ENCODE results near the gene AADAC.
"Not testable (repeated sequence)": the region's sequence is repeated elsewhere in the genome, so short reads cannot be mapped to it uniquely, and the experiment has no call there.

The AADAC gene, protein sequence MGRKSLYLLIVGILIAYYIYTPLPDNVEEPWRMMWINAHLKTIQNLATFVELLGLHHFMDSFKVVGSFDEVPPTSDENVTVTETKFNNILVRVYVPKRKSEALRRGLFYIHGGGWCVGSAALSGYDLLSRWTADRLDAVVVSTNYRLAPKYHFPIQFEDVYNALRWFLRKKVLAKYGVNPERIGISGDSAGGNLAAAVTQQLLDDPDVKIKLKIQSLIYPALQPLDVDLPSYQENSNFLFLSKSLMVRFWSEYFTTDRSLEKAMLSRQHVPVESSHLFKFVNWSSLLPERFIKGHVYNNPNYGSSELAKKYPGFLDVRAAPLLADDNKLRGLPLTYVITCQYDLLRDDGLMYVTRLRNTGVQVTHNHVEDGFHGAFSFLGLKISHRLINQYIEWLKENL

DNA sequence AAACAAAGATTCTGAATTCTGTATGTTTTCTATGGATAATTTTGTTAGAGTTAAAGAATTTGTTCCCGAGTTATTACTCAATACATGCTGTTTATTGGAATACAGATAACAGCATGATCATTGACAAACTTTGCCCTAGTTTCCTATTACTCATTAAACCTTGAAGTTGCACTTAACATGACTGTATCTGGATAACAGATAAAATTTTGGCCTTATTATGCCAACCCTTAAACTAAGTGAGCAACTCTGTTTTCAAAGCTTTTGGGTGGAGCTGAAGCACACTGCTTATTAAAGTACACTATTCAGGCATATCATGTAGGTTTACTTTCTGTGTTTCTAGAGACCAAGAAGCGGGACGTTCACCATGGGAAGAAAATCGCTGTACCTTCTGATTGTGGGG is at the start of gene AADAC:
TSS of gene AADAC (plus strand) at position 318 of the 400 bp plus-strand sequence. CDS start at position 365, 47 bp downstream.
- no peak for DNase-seq

GRCh38 chr3:151764699-151765098 is 49.2 kb upstream of the AADAC start:
- not testable (repeated sequence) for DNase-seq

- DNase-seq: no peak
Measured at GRCh38 chr3:151765685-151766084, 48.2 kb upstream of the AADAC start.

DNA sequence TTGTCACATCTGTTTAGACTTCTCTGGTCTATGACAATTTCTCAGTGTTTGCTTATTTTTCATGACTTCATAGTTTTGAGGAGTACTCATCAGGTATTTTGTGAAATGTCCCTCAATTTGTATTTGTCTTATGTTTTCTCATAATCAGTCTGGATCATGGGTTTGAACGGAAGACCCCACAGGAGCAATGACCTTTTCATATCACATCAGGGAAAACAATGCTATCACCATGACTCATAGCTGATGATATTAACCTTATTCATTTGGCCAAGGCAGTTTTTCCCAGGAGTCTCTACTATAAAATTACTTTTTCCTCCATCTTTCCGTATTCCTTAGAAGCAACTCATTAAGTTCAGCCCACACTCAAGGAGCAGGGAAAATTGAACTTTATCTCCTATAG is 47.5 kb upstream of the AADAC start:
- DNase-seq: peak; percentile 11

GRCh38 chr3:151768393-151768930 is 45.5 kb upstream of the AADAC start:
- no peak for DNase-seq

- DNase-seq: no peak
Measured at GRCh38 chr3:151769175-151769574, 44.7 kb upstream of the AADAC start.

DNA sequence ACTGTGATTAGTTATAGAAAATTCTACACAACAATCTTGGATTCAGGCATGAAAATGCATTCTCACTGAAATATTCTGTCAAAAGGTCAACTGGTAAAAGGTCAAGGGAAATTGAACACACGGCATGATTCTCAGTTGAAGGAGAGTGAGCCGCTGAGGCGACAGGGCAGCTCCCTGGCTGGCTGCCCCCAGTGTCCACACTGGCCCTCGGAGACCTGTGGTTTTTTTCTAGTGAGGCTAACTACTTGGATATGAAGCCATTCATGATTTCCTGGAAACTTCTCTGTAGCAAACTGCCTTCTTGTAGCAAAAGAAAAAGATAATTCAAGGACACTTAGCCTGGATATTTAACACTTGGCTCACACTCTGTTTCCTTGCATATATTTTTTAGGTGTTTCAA is 43.0 kb upstream of the AADAC start:
- DNase-seq: no peak

- DNase-seq: no peak
Measured at GRCh38 chr3:151772825-151773480, 41.0 kb upstream of the AADAC start.

- DNase-seq: no peak
Measured at GRCh38 chr3:151774235-151774634, 39.7 kb upstream of the AADAC start.

DNA sequence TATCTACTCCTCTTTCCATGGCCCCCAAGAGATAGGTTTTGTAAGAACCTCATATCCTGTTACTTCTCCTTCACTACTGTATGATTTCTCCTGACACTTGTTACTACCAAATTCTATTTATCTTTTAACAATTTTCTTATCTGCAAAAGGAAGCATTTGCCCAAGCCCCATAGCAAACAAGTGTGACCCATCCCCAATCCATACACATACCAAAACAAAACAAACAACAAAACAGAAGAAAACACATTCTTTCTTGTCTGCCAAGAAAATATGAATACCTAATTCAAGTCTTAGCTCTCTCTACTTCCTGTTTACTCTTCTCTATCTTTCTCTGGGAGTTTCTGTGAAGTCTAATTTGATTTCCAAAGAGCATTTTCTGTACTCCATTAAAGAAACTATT is 39.0 kb upstream of the AADAC start:
- no peak for DNase-seq

DNA sequence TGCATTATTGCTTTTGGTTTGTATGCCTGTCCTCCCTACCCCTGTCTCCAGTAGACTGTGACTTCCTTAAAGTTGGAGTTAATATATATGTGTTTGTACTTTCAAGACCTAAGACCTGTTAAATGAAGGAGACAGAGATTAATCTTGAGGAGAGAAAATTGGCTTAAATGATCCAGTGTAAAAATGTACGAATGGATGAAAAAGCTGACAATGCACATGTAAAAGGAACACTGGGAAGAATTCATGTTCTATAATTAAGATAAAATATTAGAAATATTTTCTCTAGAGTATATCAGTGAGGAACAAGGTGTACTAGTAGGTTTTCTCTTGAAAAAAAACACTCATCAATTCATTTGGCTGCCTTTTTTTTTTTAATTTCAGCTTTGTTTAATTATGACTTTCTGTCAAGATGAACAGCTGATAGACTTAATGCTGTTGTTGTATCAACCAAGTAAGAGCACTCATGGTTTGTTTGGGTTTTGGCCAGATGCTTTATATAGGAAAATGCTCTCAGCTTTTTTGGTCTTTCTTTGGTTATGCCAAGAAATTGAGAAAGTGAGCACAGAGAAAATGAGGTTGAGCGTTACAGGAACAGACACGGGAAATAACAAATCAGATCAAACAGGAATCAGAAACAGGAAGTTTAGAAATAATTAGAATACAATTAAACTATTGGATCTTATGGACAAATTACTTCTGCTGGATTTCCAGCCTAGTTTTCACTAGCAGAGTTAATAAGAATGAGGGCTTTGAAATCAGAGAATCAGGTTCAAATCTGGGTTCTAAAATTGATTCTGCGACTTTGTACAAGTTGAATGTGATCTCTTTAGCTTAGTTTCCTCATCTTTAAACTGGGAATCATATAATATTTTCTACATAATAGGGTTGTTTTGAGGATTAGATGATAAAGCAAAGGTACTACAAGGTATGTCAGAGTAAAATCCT is 38.3 kb upstream of the AADAC start:
- no peak for DNase-seq

DNA sequence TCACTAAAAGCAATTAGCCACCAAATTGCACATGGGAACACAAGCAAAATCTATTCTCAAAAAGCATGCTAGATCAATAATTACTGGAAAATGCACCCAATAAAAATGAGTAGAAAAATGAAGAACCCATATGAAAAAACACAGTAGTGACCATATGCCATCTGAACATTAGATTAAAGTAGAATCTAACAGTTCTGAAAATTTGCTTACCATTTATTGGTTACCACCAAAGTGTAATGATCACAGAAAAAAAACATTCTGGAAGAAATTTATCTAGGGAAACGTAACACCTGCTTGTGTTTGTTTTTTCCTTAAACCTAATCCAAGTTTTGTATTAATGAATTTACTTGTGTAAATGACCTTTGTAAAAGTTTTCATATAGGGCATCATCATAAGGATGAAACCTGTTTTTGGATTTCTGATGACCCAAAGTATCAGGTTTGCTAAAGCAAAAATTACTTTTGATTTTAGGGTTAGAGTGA is 37.6 kb upstream of the AADAC start:
- no peak for DNase-seq

DNA sequence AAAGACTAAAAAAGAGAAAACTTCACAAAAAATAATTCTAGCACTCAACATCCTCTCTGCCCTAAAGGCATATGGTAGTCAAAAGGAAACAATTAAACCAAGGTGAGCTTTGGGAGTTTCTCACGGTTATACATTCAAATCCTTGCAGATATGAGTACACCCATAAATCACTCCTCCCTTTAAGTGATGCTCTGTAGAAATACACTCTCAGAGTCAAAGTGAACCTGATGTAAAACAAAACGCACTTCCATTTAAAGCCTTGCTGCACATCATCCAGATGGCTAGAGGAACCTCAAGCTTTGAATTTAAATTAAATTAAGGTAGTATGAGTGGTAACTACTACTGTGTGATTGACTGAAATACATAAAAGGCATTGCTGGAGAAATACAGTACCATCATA is 36.0 kb upstream of the AADAC start:
- no peak for DNase-seq

DNA sequence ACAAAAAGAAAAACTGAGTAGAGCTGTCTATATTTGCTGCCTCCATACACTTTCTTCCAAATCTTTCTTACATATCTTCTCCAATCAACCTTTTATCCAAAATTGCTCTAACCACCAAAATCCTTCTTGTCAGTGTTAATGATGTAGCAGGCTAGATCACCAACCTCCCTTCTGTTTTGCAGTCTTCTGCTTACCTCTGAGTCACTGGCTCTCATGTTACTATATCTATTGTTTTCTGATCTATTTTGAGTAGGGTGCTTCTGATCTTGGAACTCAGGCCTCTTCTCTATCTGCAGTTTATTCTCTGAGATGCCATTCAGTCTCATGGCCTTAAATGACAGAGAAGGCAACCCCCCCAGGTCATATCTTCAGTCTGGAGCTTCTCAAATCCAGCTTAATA is 26.3 kb upstream of the AADAC start:
- DNase-seq: no peak

DNA sequence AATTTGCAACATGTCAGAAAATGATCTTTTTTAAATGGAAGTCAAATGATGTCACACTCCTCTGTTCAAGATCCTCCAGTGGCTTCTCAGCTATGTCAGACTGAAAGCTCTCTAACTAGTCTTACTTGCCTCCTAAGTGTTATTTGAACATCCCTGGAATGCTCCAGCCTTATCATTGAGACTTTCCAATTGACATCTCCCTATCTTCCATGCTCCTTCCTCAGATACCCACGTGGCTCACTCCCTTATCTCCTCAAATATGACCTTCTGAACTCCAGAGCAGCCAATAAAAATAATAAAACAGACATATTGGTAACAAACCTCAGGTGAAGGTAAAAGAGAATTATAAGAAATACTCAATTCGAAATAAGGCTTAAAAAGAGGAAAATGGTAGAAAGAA is 25.5 kb upstream of the AADAC start:
- DNase-seq: no peak

DNA sequence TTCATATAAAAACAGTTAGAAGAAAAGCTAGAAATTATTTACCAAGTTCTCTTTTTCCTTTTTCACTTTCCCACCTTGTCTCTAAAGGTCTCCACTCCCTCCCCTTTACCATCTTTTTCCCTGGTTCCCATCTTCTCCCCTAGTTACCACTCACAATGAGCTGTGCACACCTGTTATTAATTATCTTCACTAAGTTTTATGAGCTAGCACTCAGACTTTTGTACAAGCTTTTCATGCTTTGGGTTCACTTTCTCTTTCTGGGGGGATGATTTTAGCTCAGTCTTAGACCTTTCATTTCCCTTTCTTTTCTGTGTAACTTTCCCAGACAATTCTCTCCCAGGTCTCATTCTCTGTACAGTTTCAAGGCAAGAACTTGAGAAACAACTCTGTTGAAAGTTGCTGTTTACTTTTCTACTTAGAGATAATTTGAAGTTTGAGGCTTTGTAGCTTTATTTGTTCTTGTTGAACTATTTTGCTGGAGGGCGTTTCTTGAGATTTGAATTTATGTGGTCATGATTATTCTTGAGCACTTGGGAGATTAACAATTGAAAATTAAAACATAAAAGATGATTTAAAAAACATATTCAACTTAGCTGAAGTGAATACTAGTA is 24.0 kb upstream of the AADAC start:
- DNase-seq: no peak

- DNase-seq: not testable (repeated sequence)
Measured at GRCh38 chr3:151790763-151791162, 23.2 kb upstream of the AADAC start.

DNA sequence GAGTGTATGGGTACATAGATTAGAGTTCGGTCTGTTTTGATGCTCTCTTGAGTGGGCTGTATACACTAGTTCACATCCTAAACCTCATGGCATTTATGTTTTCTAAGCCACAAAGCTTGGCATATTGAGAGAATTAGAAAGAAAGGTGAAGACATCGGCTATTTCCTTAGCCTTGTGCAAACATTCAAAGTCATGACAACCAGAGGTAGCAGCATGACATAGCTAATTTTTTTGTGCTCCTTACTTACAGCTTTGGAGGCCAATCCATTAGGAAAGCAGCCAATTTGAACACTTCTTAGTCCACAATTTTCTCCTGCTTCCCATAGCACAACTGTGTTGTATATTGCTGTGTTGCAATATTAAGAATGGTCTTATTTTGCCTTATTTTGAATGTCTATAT is 21.5 kb upstream of the AADAC start:
- no peak for DNase-seq

DNA sequence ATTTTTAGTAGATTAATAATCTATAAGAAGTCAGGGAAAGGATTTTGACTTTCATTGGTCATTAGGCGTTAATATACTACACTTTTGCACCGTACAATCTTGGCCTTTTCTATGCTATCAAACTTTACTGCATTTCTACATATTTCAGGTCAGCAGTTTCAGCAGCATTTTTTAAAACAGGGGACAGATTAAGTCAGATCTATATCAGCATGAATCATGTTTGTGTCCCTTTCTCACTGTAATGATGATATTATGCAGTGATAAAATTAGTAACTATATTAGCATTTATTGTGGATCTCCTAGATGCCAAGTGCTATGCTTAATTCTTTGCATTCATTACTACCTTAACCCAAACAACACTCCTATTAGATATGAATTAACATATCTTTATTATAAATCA is 20.3 kb upstream of the AADAC start:
- DNase-seq: no peak

GRCh38 chr3:151794080-151794479 is 19.8 kb upstream of the AADAC start:
- no peak for DNase-seq

DNA sequence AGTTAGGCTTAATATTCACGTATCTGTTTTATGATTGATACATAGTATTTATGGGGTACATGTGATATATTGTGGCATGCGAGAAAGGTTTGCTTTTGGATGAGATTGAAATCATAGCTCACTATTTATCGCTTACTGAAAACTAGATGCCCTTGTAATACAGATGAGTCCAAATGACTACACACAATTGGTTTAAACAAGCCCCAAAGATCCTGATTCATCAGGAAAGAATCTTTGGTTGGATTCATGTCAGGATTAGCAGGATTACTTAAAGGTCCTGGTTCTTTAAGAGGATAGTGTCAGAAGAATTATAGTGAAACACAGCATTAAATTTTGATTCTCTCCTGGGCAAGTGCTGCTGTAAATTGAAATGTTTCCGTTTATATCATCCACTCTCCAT is 18.6 kb upstream of the AADAC start:
- DNase-seq: no peak

DNA sequence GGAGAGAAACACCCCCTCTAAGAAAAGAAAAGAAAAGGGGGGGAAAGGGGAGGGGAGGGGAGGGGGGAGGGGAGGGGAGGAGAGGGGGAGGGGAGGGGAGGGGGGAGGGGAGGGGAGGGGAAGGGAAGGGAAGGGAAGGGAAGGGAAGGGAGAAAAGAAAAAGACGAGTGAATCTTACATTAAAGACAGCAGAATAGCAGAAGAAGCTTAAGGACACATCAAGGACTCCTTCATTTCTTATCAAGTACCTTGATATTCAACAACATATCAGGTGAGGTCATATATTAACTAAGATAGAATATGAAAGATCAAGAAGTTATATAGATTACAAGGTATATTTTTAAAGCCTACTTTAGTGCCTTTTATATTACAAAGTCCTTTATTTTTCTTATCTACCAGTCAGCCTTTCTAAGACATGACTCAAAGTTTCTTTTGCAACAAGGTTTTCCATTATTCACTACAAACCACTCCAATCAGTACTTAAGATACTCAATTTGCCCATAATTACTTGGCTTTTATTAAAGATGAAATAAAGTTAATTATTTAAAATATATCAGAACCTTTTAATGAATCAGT is 17.7 kb upstream of the AADAC start:
- no peak for DNase-seq

All from suppressor macrophage treated with lipopolysaccharide for 4 hours (primary cell).